AG10803 (cell line): ENCODE results near the gene EPB41L1.

Experiments used
- DNase-seq: peaks from one replicate; pipeline ENCODE4 v3.0.0; 2010; ENCODE audit warnings: low read depth
- H3K4me3 ChIP-seq: 2 replicates; pipeline ENCODE4 v1.5.1; 2011; ENCODE audit warnings: mild to moderate bottlenecking, low read length, control low read depth
- CTCF ChIP-seq: conservative IDR thresholded peaks from 2 replicates; pipeline ENCODE4 v1.5.1; 2011; ENCODE audit warnings: mild to moderate bottlenecking, low read length, control low read depth, inconsistent platforms

The EPB41L1 gene

GRCh38 chr20:36243726-36244125, 89.2 kb downstream of the EPB41L1 start:
- H3K4me3 ChIP-seq, result no peak overlapping the region
- no peak for TF ChIP-seq CTCF
- no peak for DNase-seq

GRCh38 chr20:36246401-36246800, 91.9 kb downstream of the EPB41L1 start:
- no peak for DNase-seq
- TF ChIP-seq CTCF, result no peak
- H3K4me3 ChIP-seq, result no peak overlapping the region

GRCh38 chr20:36248836-36249235, 94.3 kb downstream of the EPB41L1 start:
- DNase-seq, result no peak
- H3K4me3 ChIP-seq, result no peak overlapping the region
- TF ChIP-seq CTCF, result no peak

- DNase-seq, result no peak
- no peak for TF ChIP-seq CTCF
Observed at GRCh38 chr20:36249450-36249849, 94.9 kb downstream of the EPB41L1 start.

GRCh38 chr20:36251426-36251825, 96.9 kb downstream of the EPB41L1 start:
- no peak for DNase-seq
- no peak for TF ChIP-seq CTCF
- H3K4me3 ChIP-seq, result no peak overlapping the region

More at GRCh38 chr20:36249450-36249849, 94.9 kb downstream of the EPB41L1 start:
- H3K4me3 ChIP-seq, result no peak overlapping the region

GRCh38 chr20:36252511-36252910, 98.0 kb downstream of the EPB41L1 start:
- no peak for DNase-seq
- TF ChIP-seq CTCF, result no peak
- H3K4me3 ChIP-seq, result no peak overlapping the region

GRCh38 chr20:36253036-36253435, 98.5 kb downstream of the EPB41L1 start:
- H3K4me3 ChIP-seq, result no peak overlapping the region
- no peak for TF ChIP-seq CTCF
- DNase-seq, result no peak
